WTC11 (cell line): ENCODE results near the gene NPDC1. TPM values are rescaled to one million over a fixed set of nuclear protein-coding genes. Genes with fewer than 3 reads are reported as not detected.

Experiments
- ATAC-seq: fragments of 200-7000 bp; cut with Tn5 transposase; 2 replicates; pipeline ENCODE4 v1.10.0; 2021; ENCODE audit warnings: mild to moderate bottlenecking, moderate library complexity
- CTCF ChIA-PET: fragments of 300-600 bp; sonication (Branson Sonifier 250); formaldehyde crosslinking; loops from one replicate; lab custom pipeline; 2021; ENCODE audit warnings: antibody characterized with exemption; lab: Charles Lee
- POLR2A ChIA-PET: fragments of 350-600 bp; sonication (Branson Sonifier 250); formaldehyde crosslinking; loops from one replicate; lab custom pipeline; 2021; ENCODE audit warnings: antibody characterized with exemption; lab: Charles Lee
- DNase-seq: peaks from one replicate; pipeline ENCODE4 v3.0.0; 2021; ENCODE audit warnings: low spot score
- H3K27ac Mint-ChIP-seq: 2 replicates; pipeline ENCODE4 v1.8.0; 2021; ENCODE audit warnings: mixed read lengths
- H3K27me3 Mint-ChIP-seq: 2 replicates; pipeline ENCODE4 v1.8.0; 2021; ENCODE audit warnings: low read depth, mild to moderate bottlenecking, moderate library complexity, mixed read lengths
- H3K36me3 Mint-ChIP-seq: 2 replicates; pipeline ENCODE4 v1.8.0; 2021; ENCODE audit warnings: mixed read lengths
- H3K4me1 Mint-ChIP-seq: 2 replicates; pipeline ENCODE4 v1.8.0; 2022; ENCODE audit warnings: mixed read lengths
- H3K4me3 Mint-ChIP-seq: 2 replicates; pipeline ENCODE4 v1.8.0; 2021; ENCODE audit warnings: mild to moderate bottlenecking, moderate library complexity, mixed read lengths
- H3K9me3 Mint-ChIP-seq: 2 replicates; pipeline ENCODE4 v1.8.0; 2021; ENCODE audit warnings: mixed read lengths
- ATF2 ChIP-seq: sonication (generic); formaldehyde crosslinking; IDR thresholded peaks from 2 replicates; pipeline ENCODE4 v1.8.1; 2022; ENCODE audit warnings: low read depth, missing genetic modification reagents, borderline replicate concordance
- CREB1 ChIP-seq: sonication (generic); formaldehyde crosslinking; IDR thresholded peaks from 2 replicates; pipeline ENCODE4 v1.8.0; 2023; ENCODE audit warnings: mild to moderate bottlenecking, missing genetic modification reagents
- GRHL2 ChIP-seq: fragments of 250-450 bp; sonication (Bioruptor Pico); IDR thresholded peaks from 2 replicates; pipeline ENCODE4 v1.8.0; 2022; ENCODE audit warnings: mild to moderate bottlenecking, moderate library complexity; ENCODE audit not compliant: insufficient replicate concordance, severe bottlenecking
- HMGA2 ChIP-seq: fragments of 250-450 bp; sonication (Bioruptor Pico); IDR thresholded peaks from 2 replicates; pipeline ENCODE4 v1.4.0; 2021; ENCODE audit warnings: mild to moderate bottlenecking, moderate library complexity
- NFYB ChIP-seq: sonication (generic); formaldehyde crosslinking; conservative IDR thresholded peaks from 2 replicates; pipeline ENCODE4 v1.8.0; 2022; ENCODE audit warnings: low read depth, missing genetic modification reagents
- NR1H2 ChIP-seq: sonication (generic); formaldehyde crosslinking; IDR thresholded peaks from 2 replicates; pipeline ENCODE4 v1.9.0; 2021; ENCODE audit warnings: mild to moderate bottlenecking, moderate library complexity, missing genetic modification reagents
- NR3C1 ChIP-seq: sonication (generic); formaldehyde crosslinking; conservative IDR thresholded peaks from 2 replicates; pipeline ENCODE4 v1.8.1; 2023; ENCODE audit warnings: low read depth, mild to moderate bottlenecking, missing genetic modification reagents
- SMAD4 ChIP-seq: sonication (generic); formaldehyde crosslinking; IDR thresholded peaks from 2 replicates; pipeline ENCODE4 v1.8.0; 2022; ENCODE audit warnings: mild to moderate bottlenecking, missing genetic modification reagents
- STAT6 ChIP-seq: sonication (generic); formaldehyde crosslinking; conservative IDR thresholded peaks from 2 replicates; pipeline ENCODE4 v1.8.1; 2023; ENCODE audit warnings: mild to moderate bottlenecking, low read depth, missing genetic modification reagents, moderate library complexity
- TCF7 ChIP-seq: sonication (generic); formaldehyde crosslinking; IDR thresholded peaks from 2 replicates; pipeline ENCODE4 v1.8.0; 2022; ENCODE audit warnings: mild to moderate bottlenecking, low read depth, missing genetic modification reagents, moderate library complexity
- ZBTB43 ChIP-seq: sonication (generic); formaldehyde crosslinking; IDR thresholded peaks from 2 replicates; pipeline ENCODE4 v1.8.1; 2023; ENCODE audit warnings: mild to moderate bottlenecking, missing genetic modification reagents
- ZNF671 ChIP-seq: fragments of 250-450 bp; sonication (Bioruptor Pico); IDR thresholded peaks from 2 replicates; pipeline ENCODE4 v1.8.0; 2021; ENCODE audit warnings: mild to moderate bottlenecking
- total RNA-seq: library from RNA; stranded (reverse); gene quantifications from 3 replicates; pipeline ENCODE4 v1.2.3, GENCODE V29; 2021

Gene NPDC1
- total RNA-seq, 1 experiment from 2014 or later = 64.3 TPM

GRCh38 chr9:136997371-136997770 is 48.6 kb downstream of the NPDC1 start:
- no peak for TF ChIP-seq GRHL2 (CRISPR knock-in tag)
- Mint-ChIP-seq H3K27me3 (no peaks in the 10 kb centered on the region), H3K4me3 (no peak overlapping the region; the same call in 1 of the 2 replicates), H3K36me3 (no peaks in the 10 kb centered on the region), H3K4me1 (peaks cover 4% of the 10 kb centered on the region; the same call in 1 of the 2 replicates), H3K27ac (no peak overlapping the region), H3K9me3 (no peaks in the 10 kb centered on the region)
- ATAC-seq (no peak), DNase-seq (no peak)
- ChIA-PET POLR2A (no interaction called here), CTCF (interaction anchor here (0.7 to 4.2 kb wide), 6 partner anchors 14 to 49 kb away, joined by 3 to 53 read pairs (median 16); partner anchors contain the start of genes ABCA2 and NPDC1)

- ChIA-PET POLR2A (interaction anchor here (0.6 kb wide), 1 partner anchor 20 kb away, joined by 3 read pairs; no protein-coding TSS in a partner anchor), CTCF (interaction anchor here (0.6 to 4.2 kb wide), 13 partner anchors 11 to 664 kb away, joined by 3 to 53 read pairs (median 6); partner anchors contain the start of genes ABCA2, AJM1 and NPDC1)
- no peak within 1 kb of the TSS for H3K27ac Mint-ChIP-seq
- DNase-seq = peak; percentile 50
- H3K27me3 Mint-ChIP-seq = peaks cover under 1% of the 10 kb centered on the region
- H3K9me3 Mint-ChIP-seq = no peaks in the 10 kb centered on the region
- TF ChIP-seq NR1H2 (no peak), STAT6 (no peak), NFYB (CRISPR knock-in tag) (no peak), HMGA2 (CRISPR knock-in tag) (no peak), TCF7 (CRISPR knock-in tag) (no peak), CREB1 (CRISPR knock-in tag) (no peak)
- no peaks in the 10 kb centered on the region for H3K36me3 Mint-ChIP-seq
- peak within 1 kb of the TSS; percentile 58 for H3K4me3 Mint-ChIP-seq
- H3K4me1 Mint-ChIP-seq = peaks cover 4% of the 10 kb centered on the region; the same call in 1 of the 2 replicates
- peak; percentile 40 for ATAC-seq
These were observed 49.4 kb downstream of the NPDC1 start, which contains the start of gene CLIC3 for GRCh38 chr9:136996361-136997292. TSS of gene CLIC3 (minus strand) at chr9:136996568. CDS start at chr9:136996543, 25 bp downstream.

- DNase-seq = no peak
- Mint-ChIP-seq H3K4me1 (peaks cover 4% of the 10 kb centered on the region; the same call in 1 of the 2 replicates), H3K27me3 (peaks cover 8% of the 10 kb centered on the region), H3K4me3 (0 out of 2 replicates have a peak overlapping the region, but pooled peaks have one; percentile 58), H3K36me3 (no peaks in the 10 kb centered on the region), H3K27ac (no peak overlapping the region), H3K9me3 (peaks cover 1% of the 10 kb centered on the region)
- ChIA-PET POLR2A (interaction anchor here (0.6 kb wide), 1 partner anchor 19 kb away, joined by 3 read pairs; no protein-coding TSS in a partner anchor), CTCF (interaction anchor here (0.6 to 4.2 kb wide), 13 partner anchors 10 to 663 kb away, joined by 3 to 53 read pairs (median 6); partner anchors contain the start of genes ABCA2, AJM1 and NPDC1)
- no peak for TF ChIP-seq ZNF671 (CRISPR knock-in tag)
- TF ChIP-seq HMGA2 (CRISPR knock-in tag) = no peak
- TF ChIP-seq NR3C1 (CRISPR knock-in tag) = no peak
- TF ChIP-seq ATF2 (CRISPR knock-in tag) = no peak
- no peak for TF ChIP-seq ZBTB43 (CRISPR knock-in tag)
- TF ChIP-seq SMAD4 (CRISPR knock-in tag) = no peak
- ATAC-seq = no peak
These were observed 50.1 kb downstream of the NPDC1 start for GRCh38 chr9:136995772-136996311.
